Endothelial cell of hepatic sinusoid (primary cell): ENCODE measurements around the gene CFD.

Source experiments
- in situ Hi-C: cut with HindIII; loops from 2 replicates; pipeline ENCODE4 v1.10.0; 2017; ENCODE audit warnings: low sequenced_read_pairs

The CFD gene

GRCh38 chr19:903266-903797, 43.9 kb downstream of the CFD start:
- in situ Hi-C loops = no loop called here

- in situ Hi-C loops = no loop called here
Measured at GRCh38 chr19:904545-904944, 45.1 kb downstream of the CFD start.

- in situ Hi-C loops = no loop called here
Measured at GRCh38 chr19:906480-906879, 47.0 kb downstream of the CFD start.

- in situ Hi-C loops = no loop called here
Measured at GRCh38 chr19:907183-907853, 47.9 kb downstream of the CFD start.

- in situ Hi-C loops = no loop called here
Measured at GRCh38 chr19:911197-912033, 52.0 kb downstream of the CFD start.

GRCh38 chr19:912181-913079, 53.0 kb downstream of the CFD start:
- in situ Hi-C loops = no loop called here
